ENCODE data around the gene ATP1A1. TPM values are rescaled to one million over a fixed set of nuclear protein-coding genes. Genes with fewer than 3 reads are reported as not detected.
A peak's percentile ranks its signal among the peaks of the same experiment; 100 is the strongest.

ATP1A1 gene
- total and polyA plus RNA-seq, 9 of the 15 experiments (the other 6 are each of a cell fraction or from before 2014, with no cell fraction given) = 99.3 to 513 (median 234) TPM

GRCh38 chr1:116408803-116409720, 36.0 kb downstream of the ATP1A1 start (continued):
- TF ChIP-seq, protein P1, sequence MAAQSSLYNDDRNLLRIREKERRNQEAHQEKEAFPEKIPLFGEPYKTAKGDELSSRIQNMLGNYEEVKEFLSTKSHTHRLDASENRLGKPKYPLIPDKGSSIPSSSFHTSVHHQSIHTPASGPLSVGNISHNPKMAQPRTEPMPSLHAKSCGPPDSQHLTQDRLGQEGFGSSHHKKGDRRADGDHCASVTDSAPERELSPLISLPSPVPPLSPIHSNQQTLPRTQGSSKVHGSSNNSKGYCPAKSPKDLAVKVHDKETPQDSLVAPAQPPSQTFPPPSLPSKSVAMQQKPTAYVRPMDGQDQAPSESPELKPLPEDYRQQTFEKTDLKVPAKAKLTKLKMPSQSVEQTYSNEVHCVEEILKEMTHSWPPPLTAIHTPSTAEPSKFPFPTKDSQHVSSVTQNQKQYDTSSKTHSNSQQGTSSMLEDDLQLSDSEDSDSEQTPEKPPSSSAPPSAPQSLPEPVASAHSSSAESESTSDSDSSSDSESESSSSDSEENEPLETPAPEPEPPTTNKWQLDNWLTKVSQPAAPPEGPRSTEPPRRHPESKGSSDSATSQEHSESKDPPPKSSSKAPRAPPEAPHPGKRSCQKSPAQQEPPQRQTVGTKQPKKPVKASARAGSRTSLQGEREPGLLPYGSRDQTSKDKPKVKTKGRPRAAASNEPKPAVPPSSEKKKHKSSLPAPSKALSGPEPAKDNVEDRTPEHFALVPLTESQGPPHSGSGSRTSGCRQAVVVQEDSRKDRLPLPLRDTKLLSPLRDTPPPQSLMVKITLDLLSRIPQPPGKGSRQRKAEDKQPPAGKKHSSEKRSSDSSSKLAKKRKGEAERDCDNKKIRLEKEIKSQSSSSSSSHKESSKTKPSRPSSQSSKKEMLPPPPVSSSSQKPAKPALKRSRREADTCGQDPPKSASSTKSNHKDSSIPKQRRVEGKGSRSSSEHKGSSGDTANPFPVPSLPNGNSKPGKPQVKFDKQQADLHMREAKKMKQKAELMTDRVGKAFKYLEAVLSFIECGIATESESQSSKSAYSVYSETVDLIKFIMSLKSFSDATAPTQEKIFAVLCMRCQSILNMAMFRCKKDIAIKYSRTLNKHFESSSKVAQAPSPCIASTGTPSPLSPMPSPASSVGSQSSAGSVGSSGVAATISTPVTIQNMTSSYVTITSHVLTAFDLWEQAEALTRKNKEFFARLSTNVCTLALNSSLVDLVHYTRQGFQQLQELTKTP (IDR thresholded peaks at IDR 0.05; ENCODE audit: low read depth in 1 of 2, partially characterized antibody in 2 of 2) = no peak
- TF ChIP-seq JUNB (CRISPR knock-in tag; conservative IDR thresholded peaks at IDR 0.05) = no peak
- peak; percentile 99 for TF ChIP-seq BCOR (IDR thresholded peaks at IDR 0.05)
- no peak for TF ChIP-seq ZNF274 (IDR thresholded peaks at IDR 0.05; ENCODE audit: borderline replicate concordance, low read depth, low read length)
- TF ChIP-seq C11orf30 (IDR thresholded peaks at IDR 0.05; ENCODE audit: low read depth) = no peak
- TF ChIP-seq JUND (IDR thresholded peaks at IDR 0.05; ENCODE audit: borderline replicate concordance, low read depth, low read length) = peak; percentile 28; the same call in 1 of the 2 replicates
- no peak; the same call in 2 of the 3 replicates for TF ChIP-seq JUND (tag; IDR thresholded peaks at IDR 0.05; ENCODE audit: borderline replicate concordance, low read depth, low read length)
- TF ChIP-seq, protein P2, sequence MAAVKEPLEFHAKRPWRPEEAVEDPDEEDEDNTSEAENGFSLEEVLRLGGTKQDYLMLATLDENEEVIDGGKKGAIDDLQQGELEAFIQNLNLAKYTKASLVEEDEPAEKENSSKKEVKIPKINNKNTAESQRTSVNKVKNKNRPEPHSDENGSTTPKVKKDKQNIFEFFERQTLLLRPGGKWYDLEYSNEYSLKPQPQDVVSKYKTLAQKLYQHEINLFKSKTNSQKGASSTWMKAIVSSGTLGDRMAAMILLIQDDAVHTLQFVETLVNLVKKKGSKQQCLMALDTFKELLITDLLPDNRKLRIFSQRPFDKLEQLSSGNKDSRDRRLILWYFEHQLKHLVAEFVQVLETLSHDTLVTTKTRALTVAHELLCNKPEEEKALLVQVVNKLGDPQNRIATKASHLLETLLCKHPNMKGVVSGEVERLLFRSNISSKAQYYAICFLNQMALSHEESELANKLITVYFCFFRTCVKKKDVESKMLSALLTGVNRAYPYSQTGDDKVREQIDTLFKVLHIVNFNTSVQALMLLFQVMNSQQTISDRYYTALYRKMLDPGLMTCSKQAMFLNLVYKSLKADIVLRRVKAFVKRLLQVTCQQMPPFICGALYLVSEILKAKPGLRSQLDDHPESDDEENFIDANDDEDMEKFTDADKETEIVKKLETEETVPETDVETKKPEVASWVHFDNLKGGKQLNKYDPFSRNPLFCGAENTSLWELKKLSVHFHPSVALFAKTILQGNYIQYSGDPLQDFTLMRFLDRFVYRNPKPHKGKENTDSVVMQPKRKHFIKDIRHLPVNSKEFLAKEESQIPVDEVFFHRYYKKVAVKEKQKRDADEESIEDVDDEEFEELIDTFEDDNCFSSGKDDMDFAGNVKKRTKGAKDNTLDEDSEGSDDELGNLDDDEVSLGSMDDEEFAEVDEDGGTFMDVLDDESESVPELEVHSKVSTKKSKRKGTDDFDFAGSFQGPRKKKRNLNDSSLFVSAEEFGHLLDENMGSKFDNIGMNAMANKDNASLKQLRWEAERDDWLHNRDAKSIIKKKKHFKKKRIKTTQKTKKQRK (IDR thresholded peaks at IDR 0.05; ENCODE audit: borderline replicate concordance, low read depth, low read length) = no peak
- TF ChIP-seq KLF1 (tag; IDR thresholded peaks at IDR 0.05) = no peak
- no peak for TF ChIP-seq EWSR1 (IDR thresholded peaks at IDR 0.05; ENCODE audit: borderline replicate concordance, low read depth, partially characterized antibody)
- TF ChIP-seq MEF2D (tag; conservative IDR thresholded peaks at IDR 0.05; ENCODE audit: low read depth) = no peak
- TF ChIP-seq ELK3 (CRISPR knock-in tag; IDR thresholded peaks at IDR 0.05) = no peak
- no peak for TF ChIP-seq ATF4 (CRISPR knock-in tag; IDR thresholded peaks at IDR 0.05)
- no peak for TF ChIP-seq NFYB (IDR thresholded peaks at IDR 0.05; ENCODE audit: extremely low read depth, insufficient read length)
- no peak for TF ChIP-seq FIP1L1 (IDR thresholded peaks at IDR 0.05; ENCODE audit: low read depth, low read length, poor library complexity, severe bottlenecking)
- peak; percentile 61 to 64; a peak in 1 of 4 replicates for TF ChIP-seq TBL1XR1 (IDR thresholded peaks at IDR 0.05; ENCODE audit: low read length in 2 of 2)
- TF ChIP-seq KLF13 (tag; IDR thresholded peaks at IDR 0.05; ENCODE audit: borderline replicate concordance, low read depth) = no peak
